GM10266 (cell line): Measurements from ENCODE around the gene SLFN5.

Experiments
- DNase-seq: peaks from one replicate; pipeline ENCODE4 v3.0.0; 2012; ENCODE audit errors: extremely low spot score
- TF ChIP-seq, protein P1 (sequence below): IDR thresholded peaks from 2 replicates; pipeline ENCODE4 v1.5.1; 2012; ENCODE audit warnings: mild to moderate bottlenecking, low read depth; ENCODE audit not compliant: control insufficient read depth, insufficient read depth; ENCODE audit errors: missing control alignments

SLFN5 gene

DNA sequence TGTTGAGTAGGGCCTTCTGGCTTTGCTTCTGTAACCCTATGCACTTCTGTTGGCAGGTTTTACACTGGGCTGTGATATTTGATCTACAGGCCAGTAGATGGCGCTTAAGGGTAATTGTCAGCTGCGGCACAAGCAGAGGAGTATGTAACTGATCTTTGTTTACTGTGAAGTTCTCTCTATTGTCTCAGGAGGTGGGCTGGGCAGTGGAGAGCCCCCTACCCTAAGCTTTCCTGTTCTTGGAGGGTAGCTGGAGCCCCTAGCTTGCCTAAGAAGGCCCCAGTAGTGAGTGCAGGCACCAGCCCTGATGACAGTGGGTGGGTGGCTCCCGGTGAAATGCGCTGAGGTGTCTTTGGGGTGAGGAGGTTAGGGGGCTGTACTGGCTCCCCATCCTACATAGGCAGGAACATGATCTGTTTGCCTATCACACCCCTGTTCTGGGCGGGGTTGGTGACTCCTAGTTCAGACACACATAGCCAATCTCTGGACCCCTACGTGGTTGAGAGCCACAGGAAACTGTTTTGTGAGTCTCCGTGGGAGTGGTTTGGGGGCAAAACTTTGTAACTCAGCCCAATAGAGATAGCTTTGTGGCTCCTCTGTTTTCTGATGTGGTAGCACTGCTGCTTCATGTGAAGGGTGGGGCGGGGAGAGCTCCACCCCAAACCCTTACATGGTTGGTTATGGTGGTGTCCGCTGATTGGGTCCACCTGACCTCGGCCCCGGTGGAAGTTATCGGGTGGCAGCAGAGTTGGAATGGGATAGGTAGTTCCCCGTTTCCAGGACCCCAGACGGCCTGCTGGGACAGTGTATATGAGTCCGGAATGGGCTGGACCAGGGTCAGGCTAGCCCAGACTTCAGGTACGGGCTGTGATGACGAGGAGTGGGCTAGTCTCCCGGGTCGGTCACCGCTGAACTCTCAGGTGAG lies 70.2 kb downstream of the SLFN5 start:
- TF ChIP-seq, protein P1, sequence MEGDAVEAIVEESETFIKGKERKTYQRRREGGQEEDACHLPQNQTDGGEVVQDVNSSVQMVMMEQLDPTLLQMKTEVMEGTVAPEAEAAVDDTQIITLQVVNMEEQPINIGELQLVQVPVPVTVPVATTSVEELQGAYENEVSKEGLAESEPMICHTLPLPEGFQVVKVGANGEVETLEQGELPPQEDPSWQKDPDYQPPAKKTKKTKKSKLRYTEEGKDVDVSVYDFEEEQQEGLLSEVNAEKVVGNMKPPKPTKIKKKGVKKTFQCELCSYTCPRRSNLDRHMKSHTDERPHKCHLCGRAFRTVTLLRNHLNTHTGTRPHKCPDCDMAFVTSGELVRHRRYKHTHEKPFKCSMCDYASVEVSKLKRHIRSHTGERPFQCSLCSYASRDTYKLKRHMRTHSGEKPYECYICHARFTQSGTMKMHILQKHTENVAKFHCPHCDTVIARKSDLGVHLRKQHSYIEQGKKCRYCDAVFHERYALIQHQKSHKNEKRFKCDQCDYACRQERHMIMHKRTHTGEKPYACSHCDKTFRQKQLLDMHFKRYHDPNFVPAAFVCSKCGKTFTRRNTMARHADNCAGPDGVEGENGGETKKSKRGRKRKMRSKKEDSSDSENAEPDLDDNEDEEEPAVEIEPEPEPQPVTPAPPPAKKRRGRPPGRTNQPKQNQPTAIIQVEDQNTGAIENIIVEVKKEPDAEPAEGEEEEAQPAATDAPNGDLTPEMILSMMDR: peak; percentile 88
- DNase-seq: peak; percentile 58

DNA sequence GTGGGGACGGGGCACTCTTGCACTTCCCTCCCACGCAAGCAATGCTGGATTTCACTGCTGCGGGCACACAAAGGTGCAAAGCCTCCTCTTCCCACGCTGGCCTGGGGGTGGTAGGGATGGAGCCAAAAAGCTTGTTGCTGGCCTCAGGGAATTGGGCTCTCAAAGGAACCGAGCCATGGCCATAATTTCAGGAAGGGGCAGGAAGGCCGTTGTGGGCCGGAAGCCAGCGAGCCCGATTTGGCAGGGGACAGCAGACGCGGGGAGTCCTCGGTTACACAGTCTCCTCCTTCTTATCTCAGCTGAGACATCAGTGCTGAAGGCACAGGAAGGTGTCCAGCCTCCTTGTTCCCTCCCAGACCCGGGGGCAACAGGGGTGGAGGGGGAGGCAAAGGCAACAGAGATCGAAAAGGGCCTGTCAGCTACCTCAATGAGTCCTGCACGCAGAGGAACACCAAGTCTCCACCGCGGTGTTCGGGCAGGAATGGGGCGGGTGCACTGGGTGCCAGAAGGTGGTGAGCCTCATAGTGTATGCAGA lies 71.1 kb downstream of the SLFN5 start:
- TF ChIP-seq, protein P1: no peak
- no peak for DNase-seq

DNA sequence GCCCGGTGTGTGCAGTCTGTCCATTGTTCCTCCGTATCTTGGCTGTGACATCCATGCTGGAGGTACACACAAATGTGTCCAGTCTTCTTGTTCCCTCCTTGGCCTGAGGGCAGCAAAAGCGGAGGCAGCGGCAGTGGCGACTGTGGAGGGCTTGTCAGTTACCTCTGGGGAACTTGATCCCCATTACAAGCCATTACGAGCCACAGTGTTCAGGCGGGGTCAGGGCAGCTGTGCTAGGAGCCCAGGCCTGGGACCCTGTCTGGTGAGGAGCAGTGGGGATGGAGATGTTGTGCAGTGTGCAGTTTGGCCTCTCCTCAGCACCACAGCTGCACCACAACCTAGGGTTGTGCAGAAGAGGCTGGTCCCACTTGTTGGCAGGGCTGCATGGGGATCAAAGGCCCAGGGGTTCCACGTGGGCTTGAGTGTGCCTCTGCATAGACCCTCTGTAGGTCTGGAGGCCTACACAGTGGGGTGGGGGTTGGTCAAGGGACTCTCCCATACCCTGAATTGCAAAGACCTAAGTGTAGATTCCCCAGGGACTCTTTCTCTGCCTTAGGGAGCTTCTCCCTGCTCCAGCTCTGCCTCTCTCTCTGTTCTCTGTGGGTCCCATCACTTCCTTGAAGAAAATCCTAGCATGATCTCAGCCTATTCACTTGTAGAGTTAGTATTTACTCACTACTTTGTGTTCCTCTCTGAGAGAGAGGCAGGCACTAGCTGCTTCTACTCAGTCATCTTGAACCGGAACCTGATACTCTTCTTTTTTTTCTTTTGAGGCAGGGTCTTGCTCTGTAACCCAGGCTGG lies 71.7 kb downstream of the SLFN5 start:
- TF ChIP-seq, protein P1: no peak
- DNase-seq: no peak

DNA sequence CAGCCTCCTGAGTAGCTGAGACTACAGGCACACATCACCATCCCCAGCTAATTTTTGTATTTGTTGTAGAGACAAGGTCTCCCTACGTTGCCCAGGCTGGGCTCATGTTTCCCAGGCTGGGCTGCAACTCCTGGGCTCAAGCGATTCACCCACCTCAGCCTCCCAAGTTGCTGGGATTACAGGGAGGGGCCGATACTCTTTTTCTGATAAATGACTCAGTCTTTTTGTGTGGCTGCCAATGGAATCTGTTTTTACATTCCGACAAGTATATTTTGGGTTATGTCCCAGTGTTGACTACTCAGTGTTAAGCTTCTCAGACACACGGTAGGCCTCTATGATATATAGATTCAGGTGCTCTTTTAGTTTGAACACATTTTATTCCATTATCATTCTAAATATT lies 72.4 kb downstream of the SLFN5 start:
- no peak for DNase-seq
- TF ChIP-seq, protein P1: no peak

DNA sequence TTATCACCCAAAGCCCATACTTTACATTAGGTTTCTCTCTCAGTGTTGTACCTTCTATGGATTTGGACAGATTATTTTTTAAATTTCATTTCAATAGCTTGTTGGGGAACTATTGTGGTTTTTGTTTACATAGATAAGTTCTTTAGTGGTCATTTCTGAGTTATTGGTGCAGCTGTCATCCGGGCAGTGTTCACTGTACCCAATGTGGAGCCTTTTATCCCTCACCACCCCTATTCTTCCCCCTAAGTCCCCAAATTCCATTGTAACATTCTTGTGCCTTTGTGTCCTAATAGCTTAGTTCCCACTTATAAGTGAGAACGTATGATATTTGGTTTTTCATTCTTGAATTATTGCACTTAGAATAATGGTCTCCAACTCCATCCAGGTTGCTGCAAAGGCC lies 73.1 kb downstream of the SLFN5 start:
- DNase-seq: no peak
- TF ChIP-seq, protein P1: no peak

DNA sequence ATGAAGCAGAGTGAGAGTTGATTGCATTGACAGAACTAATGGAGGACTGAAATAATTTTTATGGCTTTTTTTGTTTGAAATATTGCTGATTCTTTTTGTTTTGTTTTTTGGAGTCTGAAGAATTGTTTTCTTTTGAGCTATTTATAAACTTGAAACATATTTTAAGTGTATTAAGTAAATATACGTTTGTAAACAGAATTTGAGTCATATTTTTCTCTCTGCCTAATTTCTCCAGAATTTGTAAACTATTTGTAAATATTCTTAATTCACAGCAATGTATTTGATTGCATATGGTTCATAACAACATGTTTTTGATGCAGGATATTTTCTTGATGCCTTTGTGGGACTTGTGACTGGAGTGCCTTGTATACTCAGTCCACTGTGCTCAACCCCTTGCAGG lies 79.9 kb downstream of the SLFN5 start:
- no peak for DNase-seq
- TF ChIP-seq, protein P1: no peak
